Central memory CD8-positive, alpha-beta T cell (primary cell): Measurements from ENCODE around the gene DIP2C.
"Not testable (repeated sequence)": the region's sequence is repeated elsewhere in the genome, so short reads cannot be mapped to it uniquely, and the experiment has no call there.

Experiments used
- ATAC-seq: fragments of 150-1000 bp; cut with Tn5 transposase; replicated peaks from 2 replicates; pipeline ENCODE4 v1.10.0; 2022; ENCODE audit warnings: mild to moderate bottlenecking, moderate FRiP score, moderate number of reproducible peaks; ENCODE audit not compliant: poor library complexity, severe bottlenecking; ENCODE audit errors: extremely low read depth
- DNase-seq, 2 donors: peaks; one replicate each; pipeline ENCODE4 v3.0.0; 2021; ENCODE audit warnings: low spot score in 2 of 2
- H3K27ac Mint-ChIP-seq: one replicate; pipeline ENCODE4 v1.8.0; 2022; ENCODE audit warnings: low read depth, mild to moderate bottlenecking, moderate library complexity, mixed read lengths
- H3K27me3 Mint-ChIP-seq: one replicate; pipeline ENCODE4 v1.8.0; 2022; ENCODE audit warnings: mixed read lengths
- H3K36me3 Mint-ChIP-seq: one replicate; pipeline ENCODE4 v1.8.0; 2022; ENCODE audit warnings: mild to moderate bottlenecking, moderate library complexity, mixed read lengths; ENCODE audit not compliant: insufficient read depth
- H3K4me1 Mint-ChIP-seq: one replicate; pipeline ENCODE4 v1.8.0; 2022; ENCODE audit warnings: mixed read lengths
- H3K4me3 Mint-ChIP-seq: one replicate; pipeline ENCODE4 v1.8.0; 2022; ENCODE audit warnings: mild to moderate bottlenecking, moderate library complexity, mixed read lengths
- H3K9me3 Mint-ChIP-seq: one replicate; pipeline ENCODE4 v1.8.0; 2022; ENCODE audit warnings: mixed read lengths

DIP2C gene

GRCh38 chr10:601660-601963 is 87.9 kb downstream of the DIP2C start:
- H3K4me1 Mint-ChIP-seq, result no peaks in the 10 kb centered on the region
- ATAC-seq (no peak), DNase-seq (no peak)
- H3K27ac Mint-ChIP-seq, result no peak overlapping the region
- peaks cover 23% of the 10 kb centered on the region for H3K27me3 Mint-ChIP-seq
- no peak overlapping the region for H3K4me3 Mint-ChIP-seq
- H3K9me3 Mint-ChIP-seq, result no peaks in the 10 kb centered on the region
- H3K36me3 Mint-ChIP-seq, result no peaks in the 10 kb centered on the region

DNA sequence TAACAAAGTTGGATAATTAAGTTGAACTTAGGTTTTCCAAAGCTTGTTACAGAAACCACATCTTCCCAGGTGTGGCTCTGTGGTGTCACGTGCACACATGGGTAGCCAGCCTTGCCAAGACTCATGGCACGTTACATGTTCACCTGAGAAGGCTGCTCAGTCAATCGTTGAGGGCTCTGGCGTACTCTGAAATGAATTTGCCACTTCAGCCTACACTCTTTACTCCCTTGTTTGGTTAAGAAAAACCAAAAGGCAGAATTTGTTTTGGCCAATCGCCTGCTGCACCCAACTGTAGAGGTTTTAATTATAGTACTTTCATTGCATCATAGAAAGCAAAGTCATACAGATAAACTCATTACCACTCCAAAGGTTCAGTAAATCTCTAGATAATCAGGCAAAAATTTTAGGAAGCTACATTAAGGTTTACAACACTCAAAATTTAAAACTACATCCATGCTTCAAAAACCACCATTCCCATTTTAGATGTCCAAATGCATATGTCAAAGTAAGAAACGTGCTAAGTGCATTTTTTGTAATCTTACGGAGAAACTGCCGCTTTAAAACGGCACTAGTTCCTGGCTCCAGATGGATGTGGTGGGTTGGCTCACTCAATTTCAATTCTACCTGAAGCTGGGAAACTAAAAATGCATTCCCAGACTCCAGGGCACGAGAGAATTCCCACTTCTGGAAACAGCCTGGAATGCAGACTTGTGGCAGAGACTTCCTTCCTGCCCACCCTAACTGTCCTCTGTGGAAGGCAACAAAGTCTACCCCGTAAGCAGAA is 88.4 kb downstream of the DIP2C start:
- ATAC-seq (no peak), DNase-seq (no peak)
- no peaks in the 10 kb centered on the region for H3K36me3 Mint-ChIP-seq
- no peak overlapping the region for H3K4me3 Mint-ChIP-seq
- H3K9me3 Mint-ChIP-seq, result no peaks in the 10 kb centered on the region
- H3K27me3 Mint-ChIP-seq, result peaks cover 23% of the 10 kb centered on the region
- H3K27ac Mint-ChIP-seq, result no peak overlapping the region
- H3K4me1 Mint-ChIP-seq, result no peaks in the 10 kb centered on the region

- Mint-ChIP-seq H3K4me3 (no peak overlapping the region), H3K36me3 (no peaks in the 10 kb centered on the region), H3K4me1 (no peaks in the 10 kb centered on the region), H3K27me3 (peaks cover 23% of the 10 kb centered on the region), H3K9me3 (no peaks in the 10 kb centered on the region), H3K27ac (no peak overlapping the region)
- DNase-seq (no peak), ATAC-seq (no peak)
Measured at GRCh38 chr10:600234-600633, 89.2 kb downstream of the DIP2C start.

DNA sequence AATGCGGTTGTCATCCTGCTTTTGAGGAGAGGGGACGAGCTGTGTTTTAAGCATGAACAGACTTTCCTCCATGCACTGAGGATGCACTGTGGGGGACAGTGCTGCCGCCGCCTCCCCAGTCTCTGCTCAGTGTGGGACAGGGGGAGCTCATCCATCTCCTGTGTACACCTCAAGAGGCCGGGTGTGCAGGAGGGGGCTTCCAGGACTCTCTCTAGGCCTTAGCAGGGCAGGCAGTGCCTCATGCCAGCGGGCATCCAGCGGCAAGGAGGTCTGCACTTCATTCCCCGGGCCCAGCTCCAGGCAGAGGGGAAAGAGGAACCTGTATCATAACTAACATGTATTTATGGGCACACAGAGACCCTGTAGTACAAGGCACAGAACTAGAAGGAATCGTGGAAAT is 89.7 kb downstream of the DIP2C start:
- Mint-ChIP-seq H3K9me3 (no peaks in the 10 kb centered on the region), H3K27me3 (peaks cover 23% of the 10 kb centered on the region), H3K36me3 (no peaks in the 10 kb centered on the region), H3K4me3 (no peak overlapping the region), H3K27ac (no peak overlapping the region), H3K4me1 (no peaks in the 10 kb centered on the region)
- DNase-seq (no peak), ATAC-seq (no peak)

GRCh38 chr10:598415-599170 is 90.9 kb downstream of the DIP2C start:
- no peak overlapping the region for H3K27ac Mint-ChIP-seq
- H3K4me1 Mint-ChIP-seq, result no peaks in the 10 kb centered on the region
- ATAC-seq (no peak), DNase-seq (no peak)
- no peaks in the 10 kb centered on the region for H3K9me3 Mint-ChIP-seq
- peaks cover 14% of the 10 kb centered on the region for H3K27me3 Mint-ChIP-seq
- H3K4me3 Mint-ChIP-seq, result no peak overlapping the region
- no peaks in the 10 kb centered on the region for H3K36me3 Mint-ChIP-seq

- H3K9me3 Mint-ChIP-seq, result no peaks in the 10 kb centered on the region
- H3K27ac Mint-ChIP-seq, result no peak overlapping the region
- peaks cover 11% of the 10 kb centered on the region for H3K27me3 Mint-ChIP-seq
- no peak for ATAC-seq
- H3K4me1 Mint-ChIP-seq, result no peaks in the 10 kb centered on the region
- H3K36me3 Mint-ChIP-seq, result no peaks in the 10 kb centered on the region
- no peak overlapping the region for H3K4me3 Mint-ChIP-seq
- DNase-seq, result no peak
Measured at GRCh38 chr10:597976-598375, 91.5 kb downstream of the DIP2C start.

DNA sequence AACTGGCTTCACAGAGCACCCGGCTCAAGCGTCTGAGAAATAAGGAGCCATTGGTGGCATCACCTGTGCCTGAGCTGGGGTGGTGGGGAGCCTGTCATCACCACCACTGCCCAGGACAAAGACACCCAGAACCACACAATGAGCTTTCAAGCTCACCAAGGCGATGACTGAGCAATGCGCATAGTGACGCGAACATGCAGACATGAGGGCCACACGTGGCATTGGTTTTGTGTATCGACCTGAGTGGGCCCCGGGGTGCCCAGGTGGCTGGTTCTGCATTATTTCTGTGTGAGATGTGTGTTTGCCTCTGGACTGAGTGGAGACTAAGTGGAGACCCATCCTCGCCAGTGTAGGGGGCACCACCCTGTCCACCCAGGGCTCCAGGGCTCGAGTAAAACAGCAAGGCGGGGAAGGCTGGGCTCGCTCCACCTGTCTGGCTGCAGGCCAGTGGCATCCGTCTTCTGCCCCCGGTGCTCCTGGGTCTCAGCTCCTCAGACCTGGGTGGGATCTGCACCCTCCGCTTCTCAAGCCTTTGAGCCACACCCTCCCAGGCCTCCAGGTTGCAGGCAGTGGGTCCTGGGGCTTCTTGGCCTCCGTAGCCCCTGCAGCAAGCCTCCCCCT is 92.6 kb downstream of the DIP2C start:
- no peaks in the 10 kb centered on the region for H3K36me3 Mint-ChIP-seq
- ATAC-seq (no peak), DNase-seq (no peak)
- no peaks in the 10 kb centered on the region for H3K9me3 Mint-ChIP-seq
- peaks cover 10% of the 10 kb centered on the region for H3K27me3 Mint-ChIP-seq
- H3K27ac Mint-ChIP-seq, result no peak overlapping the region
- no peaks in the 10 kb centered on the region for H3K4me1 Mint-ChIP-seq
- H3K4me3 Mint-ChIP-seq, result no peak overlapping the region

DNA sequence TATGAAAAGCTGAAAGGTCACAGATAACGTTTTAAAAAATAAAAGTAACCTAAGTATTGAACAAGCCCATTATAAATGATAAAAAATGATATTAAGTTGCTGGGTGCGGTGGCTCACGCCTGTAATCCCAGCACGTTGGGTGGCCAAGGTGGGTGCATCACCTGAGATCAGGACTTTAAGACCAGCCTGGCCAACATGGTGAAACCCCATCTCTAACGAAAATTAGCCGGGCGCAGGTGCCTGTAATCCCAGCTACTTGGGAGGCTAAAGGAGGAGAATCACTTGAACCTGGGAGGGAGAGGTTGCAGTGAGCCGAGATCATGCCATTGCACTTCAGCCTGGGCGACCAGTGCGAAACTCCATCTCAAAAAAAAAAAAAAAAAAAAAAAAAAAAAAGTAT is 93.3 kb downstream of the DIP2C start:
- H3K4me1 Mint-ChIP-seq, H3K9me3 Mint-ChIP-seq, DNase-seq, H3K4me3 Mint-ChIP-seq, H3K27ac Mint-ChIP-seq, H3K36me3 Mint-ChIP-seq, ATAC-seq: not testable (repeated sequence)
- peaks cover 10% of the 10 kb centered on the region for H3K27me3 Mint-ChIP-seq

DNA sequence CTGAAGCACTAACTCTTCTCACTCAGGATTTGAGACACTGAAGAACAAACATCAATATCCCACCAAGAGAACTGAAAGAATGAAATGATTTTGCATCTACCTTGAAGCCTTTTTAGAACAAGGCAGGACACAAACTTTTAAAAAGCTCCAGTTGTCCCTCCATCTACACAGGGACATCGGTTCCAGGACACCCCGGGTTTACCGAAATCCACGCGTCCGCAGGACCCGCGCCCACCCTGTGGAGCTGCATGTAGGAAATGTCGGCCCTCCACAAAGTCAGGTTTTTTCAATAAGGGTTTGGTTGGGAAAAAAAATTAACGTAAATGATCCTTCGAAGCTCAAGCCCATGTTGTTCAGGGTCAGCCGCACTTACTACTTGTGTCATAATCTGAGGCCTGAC is 94.0 kb downstream of the DIP2C start:
- H3K4me3 Mint-ChIP-seq, result no peak overlapping the region
- H3K9me3 Mint-ChIP-seq, result no peaks in the 10 kb centered on the region
- H3K36me3 Mint-ChIP-seq, result no peaks in the 10 kb centered on the region
- peaks cover 17% of the 10 kb centered on the region for H3K27me3 Mint-ChIP-seq
- H3K4me1 Mint-ChIP-seq, result no peaks in the 10 kb centered on the region
- H3K27ac Mint-ChIP-seq, result no peak overlapping the region
- ATAC-seq (no peak), DNase-seq (no peak)

DNA sequence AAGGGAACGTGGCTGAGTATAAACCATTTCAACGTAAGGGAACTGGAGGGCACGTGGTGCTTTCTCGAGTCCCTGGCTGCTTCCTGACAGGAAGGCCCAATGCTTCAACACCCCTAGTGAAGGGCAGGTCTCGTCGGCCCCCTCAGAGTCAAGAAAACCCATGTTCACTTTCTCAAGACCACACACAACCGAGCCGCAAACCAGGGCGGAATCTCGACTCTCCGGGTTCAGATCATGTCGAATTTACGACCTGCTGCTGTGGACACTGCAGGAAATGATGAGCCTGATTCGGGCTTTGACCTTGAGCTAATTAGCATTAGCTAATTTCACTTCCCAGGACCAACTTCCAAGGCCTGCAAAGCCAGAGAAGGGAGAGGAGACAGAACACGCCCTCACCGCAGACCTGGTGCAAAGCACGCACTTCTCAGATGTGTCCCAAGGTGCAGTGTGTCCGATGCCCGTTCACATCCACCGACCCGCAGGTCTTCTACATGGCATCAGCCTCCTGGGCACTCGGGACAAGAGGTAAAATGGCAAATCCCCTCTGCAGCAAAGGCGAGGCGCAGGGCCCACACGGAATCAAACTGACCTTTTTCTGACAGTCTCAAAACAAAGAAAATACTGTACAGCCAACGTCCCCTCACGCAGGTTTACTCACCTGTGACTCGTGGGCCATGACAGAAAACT is 94.7 kb downstream of the DIP2C start:
- peaks cover 24% of the 10 kb centered on the region for H3K27me3 Mint-ChIP-seq
- H3K36me3 Mint-ChIP-seq, result no peaks in the 10 kb centered on the region
- H3K4me1 Mint-ChIP-seq, result no peaks in the 10 kb centered on the region
- ATAC-seq (no peak), DNase-seq (no peak)
- no peak overlapping the region for H3K27ac Mint-ChIP-seq
- no peak overlapping the region for H3K4me3 Mint-ChIP-seq
- no peaks in the 10 kb centered on the region for H3K9me3 Mint-ChIP-seq

GRCh38 chr10:593901-594457 is 95.5 kb downstream of the DIP2C start:
- no peak for ATAC-seq
- no peak overlapping the region for H3K27ac Mint-ChIP-seq
- H3K27me3 Mint-ChIP-seq, result peaks cover 32% of the 10 kb centered on the region

DNA sequence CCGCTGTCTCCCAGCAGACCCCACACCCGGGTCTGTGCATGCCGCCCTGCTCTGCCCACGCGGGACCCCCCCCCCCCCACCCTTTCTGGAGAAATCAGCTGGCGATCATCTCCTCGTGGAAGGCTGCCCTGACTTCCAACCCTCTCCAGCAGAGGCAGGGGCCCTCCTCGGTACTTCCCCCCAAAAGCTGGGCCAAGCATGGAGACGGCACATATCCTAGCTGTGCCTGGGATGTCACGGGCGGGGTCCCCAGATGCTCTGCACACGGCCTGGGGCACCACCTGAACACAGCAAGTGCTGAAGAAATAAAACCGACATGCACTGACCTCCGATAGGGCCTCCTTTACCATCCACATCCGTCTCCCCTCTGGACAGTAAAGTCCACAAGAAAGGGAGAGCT is 96.0 kb downstream of the DIP2C start:
- no peaks in the 10 kb centered on the region for H3K36me3 Mint-ChIP-seq
- DNase-seq (no peak), ATAC-seq (no peak)
- H3K4me3 Mint-ChIP-seq, result no peak overlapping the region
- no peaks in the 10 kb centered on the region for H3K9me3 Mint-ChIP-seq
- H3K4me1 Mint-ChIP-seq, result no peaks in the 10 kb centered on the region
- H3K27ac Mint-ChIP-seq, result no peak overlapping the region
- peaks cover 33% of the 10 kb centered on the region for H3K27me3 Mint-ChIP-seq

More at GRCh38 chr10:593901-594457, 95.5 kb downstream of the DIP2C start:
- DNase-seq, result no peak
- H3K36me3 Mint-ChIP-seq, result no peaks in the 10 kb centered on the region
- H3K4me1 Mint-ChIP-seq, result no peaks in the 10 kb centered on the region
- H3K9me3 Mint-ChIP-seq, result no peaks in the 10 kb centered on the region
- no peak overlapping the region for H3K4me3 Mint-ChIP-seq
